LoVo (cell line): ENCODE measurements around the gene ERC1.
A peak's percentile ranks its signal among the peaks of the same experiment; 100 is the strongest.

Experiments
- DNase-seq: peaks from one replicate; pipeline ENCODE4 v3.0.0-alpha.2; 2016; ENCODE audit warnings: low spot score

The ERC1 gene

DNA sequence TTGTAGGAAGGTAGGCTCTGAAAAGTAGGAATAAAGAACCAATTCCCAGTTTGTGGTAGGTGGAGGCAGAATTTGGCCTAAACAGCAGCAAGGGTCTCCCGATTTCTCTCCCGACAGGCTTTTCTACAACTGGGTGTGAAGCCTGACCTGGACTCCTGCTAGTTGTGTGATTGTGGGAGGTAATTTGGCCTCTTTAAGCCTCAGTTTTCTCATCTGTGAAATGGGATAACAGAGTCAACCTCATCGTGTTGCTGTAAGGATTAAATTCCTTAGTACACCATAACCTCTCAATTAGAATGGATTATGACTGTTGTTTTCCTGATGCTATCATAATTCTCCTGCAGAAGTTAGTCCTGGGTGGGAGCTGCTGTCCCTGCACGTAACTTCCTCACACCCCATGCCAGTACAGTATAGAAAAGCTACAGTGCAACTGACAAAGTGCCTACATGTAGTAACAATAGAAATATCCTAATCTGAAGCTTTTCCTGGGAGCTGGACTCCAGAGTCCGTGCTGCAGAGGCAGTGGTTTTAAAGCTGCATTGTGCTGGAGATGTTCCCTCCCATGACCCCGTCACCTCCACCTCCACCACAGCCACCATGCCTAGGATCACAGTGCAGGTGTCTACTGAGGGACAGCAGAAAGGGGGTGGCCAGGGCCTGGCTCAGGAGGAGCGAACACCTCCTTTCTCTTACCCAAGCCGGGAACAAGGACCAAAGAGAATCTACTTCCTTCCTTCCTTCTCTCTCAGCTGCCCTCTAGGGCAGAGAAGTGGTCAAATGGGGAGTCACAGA is 526.9 kb downstream of the ERC1 start:
- no peak for DNase-seq

DNA sequence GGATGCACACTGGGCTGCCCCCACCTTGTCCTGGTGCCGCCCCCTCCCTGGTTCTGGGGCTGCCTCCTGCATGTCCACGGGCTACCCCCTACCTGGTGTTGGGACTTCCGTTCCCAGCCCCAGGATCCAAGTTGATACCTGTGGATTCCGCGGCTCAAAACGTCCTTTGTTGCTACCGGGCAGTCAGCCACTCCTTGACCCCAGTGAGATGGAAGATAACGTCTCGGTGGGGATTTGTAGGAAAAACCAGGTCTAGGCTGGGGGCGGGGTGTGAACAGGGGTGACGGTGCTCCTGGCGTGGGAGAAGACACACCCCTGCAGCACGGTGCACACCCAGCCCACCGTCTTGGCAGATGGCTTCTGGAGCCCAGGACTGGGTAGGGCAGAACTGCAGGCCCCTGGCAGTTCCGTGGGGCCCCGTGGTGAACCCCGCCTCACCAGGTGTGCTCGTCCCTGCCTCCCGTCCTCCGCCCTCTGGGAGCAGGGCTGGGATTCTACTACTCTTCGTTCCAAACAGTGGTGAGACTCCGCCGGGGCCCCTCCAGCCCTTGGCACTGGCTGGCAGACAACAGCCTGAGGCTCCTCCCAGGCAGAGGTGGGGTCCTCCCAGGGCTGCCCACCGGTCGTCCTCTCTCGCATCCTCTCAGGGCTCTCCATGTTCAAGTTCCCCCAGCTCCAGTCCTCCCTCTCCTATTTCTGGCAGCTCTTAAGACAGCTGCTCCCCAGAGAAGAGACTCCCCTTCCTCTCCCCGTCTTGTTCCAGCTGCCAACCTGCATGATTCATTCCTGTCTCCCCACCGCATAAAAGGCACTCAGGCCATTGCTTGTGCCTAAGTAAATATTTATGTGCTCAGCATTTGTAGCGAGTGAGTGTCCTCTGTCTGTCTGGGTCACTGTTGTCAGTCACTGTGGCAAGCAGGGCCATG is 527.8 kb downstream of the ERC1 start:
- peak; percentile 87 for DNase-seq

DNA sequence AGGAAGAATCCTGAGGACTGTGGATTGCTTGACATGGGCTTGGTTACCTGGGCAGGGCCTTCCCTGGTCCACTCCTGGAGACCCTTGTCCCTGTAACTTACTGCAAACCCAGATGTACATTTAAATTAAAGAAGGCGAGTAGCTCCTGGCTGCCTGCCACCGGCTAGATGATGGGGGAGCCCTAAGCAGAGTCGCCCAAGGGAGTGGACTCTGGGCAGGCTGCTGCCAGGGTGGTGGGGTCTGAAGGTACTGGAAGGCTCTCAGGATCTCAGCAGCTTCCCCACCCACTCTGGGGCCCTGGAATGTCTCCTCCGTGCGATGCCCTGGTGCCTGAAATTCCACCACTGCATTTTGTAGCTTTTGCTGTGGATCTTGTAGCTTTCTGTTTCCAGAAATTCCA is 528.6 kb downstream of the ERC1 start:
- no peak for DNase-seq

DNA sequence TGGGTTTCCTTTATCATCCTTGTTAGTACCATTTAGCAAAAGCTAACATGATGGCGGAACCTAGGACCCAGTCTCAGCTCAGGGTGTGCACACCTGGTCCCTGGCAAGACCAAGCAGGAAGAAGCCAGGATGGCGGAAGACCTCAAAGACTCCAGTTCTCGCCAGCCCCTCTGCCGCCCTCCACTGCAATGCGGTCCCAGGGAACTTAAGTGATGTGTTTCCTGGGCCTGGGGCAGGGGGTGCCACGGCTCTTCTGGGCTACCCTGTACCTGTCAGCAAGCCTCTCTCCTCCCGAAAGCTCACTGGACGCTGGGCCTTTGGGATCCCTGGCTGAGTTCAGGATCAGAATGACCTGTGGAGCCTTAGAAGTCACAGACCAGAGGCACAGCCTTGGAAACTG is 532.0 kb downstream of the ERC1 start:
- no peak for DNase-seq

DNA sequence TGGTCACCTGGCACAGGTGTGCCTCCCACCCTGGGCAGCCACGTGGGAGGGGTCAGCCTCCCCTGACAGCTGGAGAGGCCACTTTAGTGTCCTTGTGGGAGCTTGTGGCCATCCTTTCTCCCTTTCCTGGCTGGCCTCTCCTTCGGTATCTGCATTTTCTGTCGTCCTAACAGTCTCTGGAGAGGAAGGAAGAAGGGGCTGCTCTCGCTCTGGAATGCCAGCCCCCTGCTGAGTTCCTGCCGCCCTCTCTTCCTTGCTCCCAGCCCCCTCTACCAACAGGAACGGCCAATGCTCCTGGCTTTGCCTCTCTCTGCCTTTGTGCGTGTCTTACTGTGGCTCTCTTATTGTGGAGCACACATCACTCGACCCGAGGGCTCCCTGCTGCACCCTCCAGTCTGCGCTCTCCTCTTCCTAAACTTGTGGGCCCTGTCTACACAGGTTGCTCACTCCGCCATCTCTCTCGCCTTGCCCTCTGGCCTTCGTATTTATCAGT is 532.6 kb downstream of the ERC1 start:
- no peak for DNase-seq

DNA sequence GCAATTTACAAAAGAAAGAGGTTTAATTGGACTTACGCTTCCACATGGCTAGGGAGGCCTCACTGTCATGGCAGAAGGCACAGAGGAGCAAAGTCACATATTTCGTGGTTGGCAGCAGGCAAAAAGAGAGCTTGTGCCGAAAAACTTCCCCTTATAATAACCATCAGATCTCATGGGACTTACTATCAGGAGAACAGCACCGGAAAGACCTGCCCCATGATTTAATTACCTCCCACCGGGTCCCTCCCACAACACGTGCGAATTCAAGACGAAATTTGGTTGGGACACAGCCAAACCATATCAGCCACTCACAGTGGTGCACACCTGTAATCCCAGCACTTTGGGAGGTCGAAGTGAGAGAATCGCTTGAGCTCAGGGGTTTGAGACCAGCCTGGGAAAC is 534.8 kb downstream of the ERC1 start:
- no peak for DNase-seq

DNA sequence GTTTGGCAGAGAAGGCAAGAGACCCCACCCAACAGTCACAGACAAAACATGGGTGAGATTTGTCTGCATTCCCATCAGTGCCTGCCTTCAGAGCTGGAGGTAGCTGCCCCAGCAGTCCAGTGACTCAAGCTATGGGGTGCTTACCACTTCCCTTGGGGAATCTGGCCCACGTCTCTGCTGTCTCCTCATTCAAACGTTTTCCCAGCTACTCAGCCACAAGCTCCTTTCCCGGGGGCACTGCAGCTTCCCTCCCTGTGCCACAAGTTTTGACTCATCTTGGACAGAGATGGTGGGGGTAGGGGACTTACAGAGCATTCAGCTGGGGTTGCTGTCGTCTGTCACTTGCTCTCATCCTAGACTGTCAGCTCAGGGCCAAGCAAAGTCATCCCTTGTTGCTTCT is 536.8 kb downstream of the ERC1 start:
- DNase-seq = no peak

DNA sequence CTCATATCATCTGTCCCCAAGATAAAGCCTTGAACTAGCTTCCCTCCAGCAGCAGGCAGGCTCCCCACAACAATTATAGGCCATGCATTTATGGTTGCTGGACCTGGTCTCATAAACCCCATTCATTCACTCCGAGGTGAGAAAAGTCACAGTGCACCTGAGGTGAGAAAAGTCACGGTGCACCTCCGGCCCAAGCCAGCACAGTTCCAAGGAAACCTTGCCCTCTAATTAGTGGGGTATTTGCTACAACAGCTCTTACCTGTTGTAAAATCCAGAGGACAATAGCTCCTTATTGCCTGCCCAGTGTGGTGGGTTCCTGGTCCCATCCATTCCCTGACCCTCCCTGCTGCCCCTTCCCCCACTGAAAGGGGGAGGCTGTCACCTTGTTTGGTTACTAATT is 537.8 kb downstream of the ERC1 start:
- no peak for DNase-seq

DNA sequence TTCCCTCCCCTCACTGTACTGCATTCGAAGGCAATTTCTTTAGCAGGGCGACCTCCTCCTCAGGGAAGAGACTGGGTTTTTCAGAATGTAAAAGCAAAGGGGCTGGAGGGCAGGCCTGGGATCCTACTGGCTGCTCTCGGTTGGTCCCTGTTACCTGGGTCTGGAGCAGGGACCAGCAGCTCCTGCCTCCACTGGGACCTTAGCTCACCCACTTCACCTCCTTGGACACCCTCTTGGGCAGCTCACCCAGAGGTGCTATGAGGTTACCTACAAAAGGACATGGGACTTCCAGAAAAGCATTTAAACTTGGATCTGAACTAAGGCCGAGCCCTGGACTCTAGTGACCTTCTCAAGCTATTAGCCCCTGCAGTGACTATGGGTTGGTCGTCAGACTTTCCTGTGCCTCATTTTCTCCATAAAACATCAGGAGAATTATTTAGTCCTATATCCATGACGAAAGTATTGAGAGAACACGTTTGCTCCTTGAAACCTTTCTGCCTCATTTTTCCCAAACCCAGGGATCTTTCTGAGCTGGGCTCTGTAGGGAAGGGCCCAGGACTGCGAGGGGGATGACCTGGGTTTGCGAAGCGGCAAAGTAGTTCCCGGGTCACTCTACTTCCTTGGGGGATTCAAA is 538.3 kb downstream of the ERC1 start:
- no peak for DNase-seq

DNA sequence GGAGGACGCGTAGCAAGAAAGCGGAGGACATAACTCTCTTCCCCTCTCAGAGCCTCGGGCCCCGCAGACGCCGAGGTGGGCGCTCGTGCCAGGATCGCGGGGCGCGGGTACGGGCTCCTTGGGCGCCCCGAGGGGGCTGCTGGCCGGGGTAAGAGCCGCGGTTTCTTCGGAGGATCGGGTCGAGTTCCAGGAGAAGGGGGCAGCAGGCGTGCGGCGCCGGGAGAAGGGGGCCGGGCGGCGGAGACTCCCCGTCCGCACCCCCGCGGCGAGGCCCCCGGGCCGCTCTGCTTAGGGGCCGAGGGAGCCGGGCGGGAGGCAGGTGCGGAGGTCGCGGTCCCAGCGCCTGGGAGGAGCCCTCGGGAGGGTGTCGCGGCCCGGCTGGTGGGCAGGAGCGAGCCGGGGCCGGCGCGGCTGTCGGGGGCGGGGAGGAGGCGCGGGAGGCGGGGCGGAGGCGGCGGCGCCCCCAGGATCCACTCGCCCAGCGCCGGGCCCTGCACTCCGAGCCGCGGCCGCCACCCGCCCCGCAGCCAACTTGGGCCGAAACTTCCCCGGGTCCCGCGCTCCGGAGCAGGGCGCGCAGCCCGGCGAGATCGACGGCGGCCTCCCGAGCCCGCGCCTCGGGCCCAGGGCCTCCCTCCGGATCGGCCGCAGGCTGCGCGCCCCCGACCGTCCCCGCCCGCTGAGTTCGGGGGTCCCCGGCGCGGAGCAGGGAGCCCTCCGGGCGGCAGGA is 539.0 kb downstream of the ERC1 start:
- no peak for DNase-seq

DNA sequence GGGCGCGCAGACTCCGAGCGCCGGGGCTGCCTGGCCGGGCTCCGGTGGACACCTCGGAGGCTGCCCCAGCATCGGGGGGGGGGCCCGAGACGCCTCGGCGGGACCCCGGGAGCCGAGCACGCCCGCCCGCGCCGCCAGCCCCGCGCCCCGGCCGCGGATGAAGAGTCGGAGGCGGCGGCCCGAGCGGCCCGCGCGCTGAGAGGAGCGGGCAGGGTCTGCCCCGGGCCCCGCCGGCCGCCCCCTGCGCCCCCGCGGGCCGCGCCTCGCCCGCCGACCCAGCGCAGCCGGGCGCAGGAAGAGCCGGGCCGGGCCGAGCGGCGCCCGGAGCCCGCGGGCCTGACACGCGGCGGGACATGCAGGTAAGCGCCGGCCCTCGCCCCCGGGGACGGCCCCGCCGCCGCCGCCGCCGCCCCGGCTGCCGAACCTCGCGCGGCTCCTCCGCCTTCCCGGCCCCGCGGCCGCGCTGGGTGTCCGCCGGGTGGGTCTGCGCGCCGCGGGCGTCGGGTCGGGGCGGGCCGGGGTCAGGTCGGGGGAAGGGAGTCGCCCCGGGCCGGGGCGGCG is 539.6 kb downstream of the ERC1 start:
- no peak for DNase-seq

DNA sequence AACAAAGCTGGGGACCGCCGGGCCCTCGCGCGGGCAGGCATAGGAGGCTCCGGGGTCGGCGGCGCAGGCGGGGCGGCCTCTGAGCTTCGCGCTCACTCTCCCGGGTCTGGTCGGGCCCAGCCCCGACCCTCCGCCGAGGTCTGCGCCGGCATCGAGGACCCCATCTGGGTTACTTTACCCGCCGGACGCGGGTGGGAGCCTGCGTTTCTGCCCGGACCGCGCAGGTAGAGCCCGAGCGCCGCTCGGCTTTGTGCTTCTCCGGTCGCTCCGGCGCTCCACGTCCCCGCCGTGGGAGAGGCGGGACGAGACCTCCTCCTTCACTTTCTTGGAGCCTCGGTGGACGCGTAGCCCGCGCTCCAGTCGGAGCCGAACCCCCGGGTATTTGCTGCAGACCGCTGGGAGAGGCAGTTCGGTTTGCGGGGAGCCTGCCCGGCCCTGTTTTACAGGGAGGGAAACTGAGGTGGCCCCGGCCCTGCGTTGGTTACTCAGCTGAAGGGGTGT is 540.2 kb downstream of the ERC1 start:
- DNase-seq = no peak

DNA sequence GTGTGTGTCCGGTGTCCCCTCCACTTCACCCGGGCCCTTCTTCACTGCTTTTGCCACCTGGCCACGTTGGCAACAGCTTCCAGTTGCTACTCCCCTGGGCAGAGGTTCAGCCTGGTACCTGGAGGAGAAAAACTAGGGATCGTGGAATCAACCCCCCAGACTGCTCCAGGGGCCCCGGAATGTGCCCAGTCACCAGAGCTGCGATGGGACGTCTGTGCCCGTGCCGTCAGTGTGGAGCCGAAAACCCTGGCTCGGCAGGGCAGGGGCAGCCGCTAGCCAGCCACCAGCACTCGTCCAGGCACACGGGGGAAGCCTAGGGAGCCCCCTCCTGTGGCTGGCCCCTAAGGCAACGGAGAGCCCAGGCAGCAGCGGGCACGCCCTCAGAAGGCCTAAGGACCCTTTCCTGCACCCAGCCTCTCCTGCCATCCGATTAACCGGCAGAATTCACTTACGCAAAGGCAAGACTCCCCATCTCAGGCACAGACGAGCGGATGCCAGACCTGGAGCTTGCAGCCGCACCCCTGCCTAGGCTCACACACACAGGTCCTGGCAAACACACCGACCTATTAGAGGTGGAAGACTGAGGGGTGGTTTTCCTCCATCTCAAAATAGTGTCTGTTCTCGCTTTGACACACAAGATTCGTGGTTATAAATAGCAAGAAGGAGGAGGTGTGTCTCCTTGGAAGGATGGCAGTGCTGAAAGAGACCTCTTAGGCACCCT is 540.8 kb downstream of the ERC1 start:
- no peak for DNase-seq

DNA sequence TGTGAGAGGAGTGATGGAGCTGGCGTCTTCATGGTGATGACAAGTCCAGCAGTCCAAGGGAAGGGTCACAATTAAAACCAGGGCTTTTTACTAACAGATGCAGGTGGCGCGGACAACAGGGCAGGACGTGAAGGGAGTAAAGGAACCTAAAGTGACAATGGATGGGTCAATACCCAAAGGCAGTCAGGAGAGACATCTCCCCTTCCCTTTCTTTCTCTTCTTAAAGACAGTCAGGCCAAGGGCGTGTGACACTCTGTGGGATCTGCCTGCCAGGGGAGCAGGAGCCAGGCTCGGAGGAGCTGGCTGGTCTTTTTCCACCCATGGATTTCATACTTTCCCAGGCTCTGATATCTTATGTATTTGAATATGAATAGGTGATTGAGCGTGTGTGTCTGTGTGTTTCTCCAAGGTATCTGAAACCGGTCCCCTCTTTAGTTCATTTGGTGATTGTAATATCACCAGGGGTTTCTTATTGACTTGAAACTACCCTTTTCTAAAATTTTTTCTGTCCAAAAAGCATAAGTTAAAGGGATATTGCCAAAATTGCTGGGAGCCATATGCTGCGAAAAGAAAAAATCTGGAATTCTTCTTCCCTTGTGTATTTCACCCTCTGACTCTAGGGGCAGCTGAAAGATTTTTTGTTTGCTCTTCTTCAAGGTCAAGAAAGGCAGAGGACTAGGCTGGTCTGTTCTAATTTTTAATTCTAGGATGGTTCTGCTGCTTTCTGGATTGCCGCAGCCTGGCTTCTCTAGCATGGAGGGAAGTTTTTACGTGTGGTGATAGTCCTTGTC is 541.5 kb downstream of the ERC1 start:
- DNase-seq = no peak

DNA sequence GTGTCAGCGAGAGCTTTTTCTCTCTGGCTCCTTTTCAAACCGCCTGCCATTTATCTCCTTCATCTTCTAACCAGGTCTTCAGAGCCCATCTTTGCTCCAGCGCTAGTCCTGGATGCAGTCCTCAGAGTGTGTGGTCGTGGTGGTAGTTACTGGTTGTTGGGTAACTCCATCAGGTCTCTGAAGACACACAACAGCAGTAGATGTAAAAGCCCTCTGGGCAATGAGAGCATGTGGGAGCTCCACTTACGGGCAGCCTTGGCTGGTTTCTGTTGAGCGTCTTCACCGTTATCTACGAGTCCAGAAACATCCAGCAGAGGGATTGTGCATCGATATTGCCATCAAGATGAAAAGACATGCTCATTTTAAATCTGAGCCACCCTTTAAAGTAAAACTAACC is 542.2 kb downstream of the ERC1 start:
- DNase-seq = no peak

DNA sequence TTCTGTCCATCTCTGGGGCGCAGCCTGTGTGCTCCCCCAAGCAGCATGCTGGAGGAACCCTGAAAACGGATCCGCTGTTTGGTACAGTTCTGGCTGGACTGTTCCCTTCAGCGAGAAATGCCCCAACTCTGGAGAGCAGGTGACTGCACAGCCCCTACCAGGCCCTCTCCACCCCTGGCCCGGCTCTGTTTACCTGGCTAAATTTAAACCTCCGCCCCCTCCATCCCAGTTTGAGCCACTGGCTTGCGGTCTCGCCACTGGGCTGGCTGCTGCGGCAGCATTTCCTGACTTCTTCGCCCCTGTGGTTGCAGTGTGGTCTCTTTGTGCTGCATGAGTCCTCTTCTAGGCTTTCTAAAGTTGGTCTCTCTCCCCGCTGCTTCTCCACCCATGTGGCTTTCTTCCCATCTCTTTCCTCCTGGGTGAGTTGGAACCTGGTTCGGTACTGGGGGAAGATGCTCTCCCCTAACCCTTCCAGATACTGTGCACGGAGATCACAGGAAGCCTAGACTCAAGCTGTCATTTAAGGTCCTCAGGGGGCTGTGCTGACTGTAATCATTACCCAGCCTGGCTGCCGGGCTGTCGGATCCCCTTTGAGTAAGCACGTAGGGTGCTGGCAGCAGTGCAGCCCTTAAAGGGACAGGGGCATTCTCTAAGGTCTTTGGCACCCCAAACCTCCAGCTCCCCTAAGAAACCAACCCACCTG is 542.7 kb downstream of the ERC1 start:
- DNase-seq = no peak

DNA sequence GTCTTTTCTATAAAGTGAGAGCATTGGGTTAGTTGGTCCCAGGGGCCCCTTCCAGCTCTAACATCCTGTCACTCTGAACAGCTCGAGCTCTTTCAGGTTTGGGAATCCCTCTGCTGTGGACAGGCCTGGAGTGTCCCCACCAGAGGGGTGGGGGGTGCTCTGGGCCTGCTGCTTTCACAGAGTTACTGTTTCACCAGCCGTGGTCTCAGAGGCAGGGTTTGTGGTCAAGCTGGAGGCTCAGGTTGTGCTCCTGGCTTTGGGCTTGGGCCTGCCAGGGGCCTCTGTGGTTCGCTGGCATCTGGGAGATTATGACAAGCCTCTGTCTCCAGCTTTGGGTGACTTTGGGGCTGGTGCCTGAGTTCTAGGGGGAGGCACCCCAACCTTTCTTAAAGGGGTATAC is 543.7 kb downstream of the ERC1 start:
- DNase-seq = no peak

DNA sequence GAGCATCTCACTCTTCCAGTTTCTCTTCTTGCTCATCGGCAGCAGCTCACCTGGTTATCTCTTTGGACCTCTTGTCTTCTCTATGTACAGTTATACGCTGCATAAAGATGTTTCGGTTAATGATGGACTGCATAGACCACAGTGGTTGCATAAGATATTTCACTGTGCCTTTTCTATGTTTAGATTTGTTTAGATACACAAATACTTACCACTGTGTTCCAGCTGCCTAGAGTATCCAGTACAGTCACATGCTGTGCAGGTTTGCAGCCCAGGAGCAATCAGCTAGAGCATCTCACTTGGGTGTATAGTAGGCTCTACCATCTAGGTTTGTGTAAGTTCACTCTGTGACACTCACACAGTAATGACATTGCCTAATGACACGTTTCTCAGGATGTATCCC is 545.8 kb downstream of the ERC1 start:
- DNase-seq = no peak

DNA sequence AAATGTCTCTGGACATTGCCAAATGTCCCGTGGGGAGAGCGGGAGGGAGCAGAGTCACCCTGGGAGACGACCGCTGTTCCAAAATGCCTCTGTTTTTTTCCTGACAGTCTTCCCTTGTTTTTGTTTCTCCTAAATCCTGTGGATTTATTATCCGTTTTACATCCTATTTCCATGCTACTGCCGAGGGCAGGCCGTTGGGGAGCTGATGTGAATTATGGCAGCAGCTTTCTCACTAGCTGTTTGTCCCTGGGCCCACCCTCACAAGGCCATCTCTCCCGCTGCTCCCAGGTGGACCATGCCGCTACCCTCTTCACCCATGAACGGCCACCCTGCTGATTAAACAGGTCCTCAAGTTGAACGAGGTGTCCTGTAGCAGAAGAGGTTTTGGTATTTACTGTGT is 548.1 kb downstream of the ERC1 start:
- DNase-seq = no peak
